Measurements from ENCODE around the gene ZNF234.
A peak's percentile ranks its signal among the peaks of the same experiment; 100 is the strongest.
"Not testable (repeated sequence)": the region's sequence is repeated elsewhere in the genome, so short reads cannot be mapped to it uniquely, and the experiment has no call there.

The ZNF234 gene

DNA sequence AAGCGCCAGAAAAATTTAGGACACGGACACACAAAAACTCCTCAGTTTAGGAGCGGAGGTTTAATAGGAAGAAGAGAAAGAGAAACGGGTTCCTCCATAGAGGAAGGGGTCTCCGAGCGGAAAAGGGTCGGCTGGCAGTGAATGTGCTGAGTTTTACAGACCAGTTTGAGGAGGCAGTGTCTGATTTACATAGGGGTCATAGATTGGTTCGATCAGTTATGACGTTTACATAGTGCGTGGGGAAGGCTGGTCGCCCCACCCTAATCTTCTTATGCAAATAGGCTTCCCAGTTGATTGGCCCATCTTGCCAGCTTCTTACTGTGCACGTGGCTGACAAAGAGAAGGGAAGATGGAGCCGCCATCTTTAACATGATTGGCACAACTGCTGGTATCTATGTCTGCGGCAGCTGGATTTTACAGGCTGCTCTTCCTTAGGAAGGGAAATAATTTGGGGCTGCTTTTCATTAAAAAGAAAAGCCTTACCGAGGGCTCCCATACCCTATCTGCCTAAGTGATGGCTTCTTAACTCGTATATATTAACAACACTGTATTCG, 29.4 kb upstream of the ZNF234 start:
- H3K27ac Mint-ChIP-seq: peak overlapping the region; percentile 49
- H3K4me1 Mint-ChIP-seq: peaks cover 29% of the 10 kb centered on the region
- peak; percentile 54 for DNase-seq
- peak overlapping the region; percentile 99 for H3K4me3 Mint-ChIP-seq
- TF ChIP-seq, protein P1, sequence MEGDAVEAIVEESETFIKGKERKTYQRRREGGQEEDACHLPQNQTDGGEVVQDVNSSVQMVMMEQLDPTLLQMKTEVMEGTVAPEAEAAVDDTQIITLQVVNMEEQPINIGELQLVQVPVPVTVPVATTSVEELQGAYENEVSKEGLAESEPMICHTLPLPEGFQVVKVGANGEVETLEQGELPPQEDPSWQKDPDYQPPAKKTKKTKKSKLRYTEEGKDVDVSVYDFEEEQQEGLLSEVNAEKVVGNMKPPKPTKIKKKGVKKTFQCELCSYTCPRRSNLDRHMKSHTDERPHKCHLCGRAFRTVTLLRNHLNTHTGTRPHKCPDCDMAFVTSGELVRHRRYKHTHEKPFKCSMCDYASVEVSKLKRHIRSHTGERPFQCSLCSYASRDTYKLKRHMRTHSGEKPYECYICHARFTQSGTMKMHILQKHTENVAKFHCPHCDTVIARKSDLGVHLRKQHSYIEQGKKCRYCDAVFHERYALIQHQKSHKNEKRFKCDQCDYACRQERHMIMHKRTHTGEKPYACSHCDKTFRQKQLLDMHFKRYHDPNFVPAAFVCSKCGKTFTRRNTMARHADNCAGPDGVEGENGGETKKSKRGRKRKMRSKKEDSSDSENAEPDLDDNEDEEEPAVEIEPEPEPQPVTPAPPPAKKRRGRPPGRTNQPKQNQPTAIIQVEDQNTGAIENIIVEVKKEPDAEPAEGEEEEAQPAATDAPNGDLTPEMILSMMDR (IDR thresholded peaks at IDR 0.05): no peak
- H3K36me3 Mint-ChIP-seq (ENCODE audit: low read depth): peaks cover 71% of the 10 kb centered on the region
- H3K9me3 Mint-ChIP-seq: peaks cover 57% of the 10 kb centered on the region
- H3K27me3 Mint-ChIP-seq (ENCODE audit: low read depth, poor library complexity): peaks cover 8% of the 10 kb centered on the region

- Mint-ChIP-seq H3K27ac (peak overlapping the region; percentile 94), H3K4me3 (peak overlapping the region; percentile 99), H3K4me1 (peaks cover 29% of the 10 kb centered on the region), H3K9me3 (peaks cover 49% of the 10 kb centered on the region), H3K27me3 (ENCODE audit: low read depth, poor library complexity) (peaks cover 8% of the 10 kb centered on the region), H3K36me3 (ENCODE audit: low read depth) (peaks cover 69% of the 10 kb centered on the region)
- TF ChIP-seq, protein P1 (IDR thresholded peaks at IDR 0.05): no peak
- no peak for DNase-seq
These were observed 28.6 kb upstream of the ZNF234 start for GRCh38 chr19:44112802-44113137.

- TF ChIP-seq, protein P1 (IDR thresholded peaks at IDR 0.05): no peak
- Mint-ChIP-seq H3K9me3 (peaks cover 44% of the 10 kb centered on the region), H3K4me1 (peaks cover 29% of the 10 kb centered on the region), H3K4me3 (peak within 1 kb of the TSS; percentile 99), H3K27me3 (ENCODE audit: low read depth, poor library complexity) (peaks cover 8% of the 10 kb centered on the region), H3K36me3 (ENCODE audit: low read depth) (peaks cover 64% of the 10 kb centered on the region), H3K27ac (peak within 1 kb of the TSS; percentile 98)
- peak; percentile 90 for DNase-seq
These were observed 28.1 kb upstream of the ZNF234 start, which contains the start of gene ZNF225 for GRCh38 chr19:44113138-44113783. ZNF225 (plus strand) TSS chr19:44113399; CDS start chr19:44115828, 2,429 bp downstream.

GRCh38 chr19:44113784-44114390, 27.5 kb upstream of the ZNF234 start:
- peak overlapping the region; percentile 99 for H3K4me3 Mint-ChIP-seq
- peaks cover 8% of the 10 kb centered on the region for H3K27me3 Mint-ChIP-seq (ENCODE audit: low read depth, poor library complexity)
- peaks cover 58% of the 10 kb centered on the region for H3K36me3 Mint-ChIP-seq (ENCODE audit: low read depth)
- peaks cover 29% of the 10 kb centered on the region for H3K4me1 Mint-ChIP-seq
- H3K27ac Mint-ChIP-seq: peak overlapping the region; percentile 98
- TF ChIP-seq, protein P1 (IDR thresholded peaks at IDR 0.05): no peak
- DNase-seq: peak; percentile 25
- H3K9me3 Mint-ChIP-seq: peaks cover 40% of the 10 kb centered on the region

DNA sequence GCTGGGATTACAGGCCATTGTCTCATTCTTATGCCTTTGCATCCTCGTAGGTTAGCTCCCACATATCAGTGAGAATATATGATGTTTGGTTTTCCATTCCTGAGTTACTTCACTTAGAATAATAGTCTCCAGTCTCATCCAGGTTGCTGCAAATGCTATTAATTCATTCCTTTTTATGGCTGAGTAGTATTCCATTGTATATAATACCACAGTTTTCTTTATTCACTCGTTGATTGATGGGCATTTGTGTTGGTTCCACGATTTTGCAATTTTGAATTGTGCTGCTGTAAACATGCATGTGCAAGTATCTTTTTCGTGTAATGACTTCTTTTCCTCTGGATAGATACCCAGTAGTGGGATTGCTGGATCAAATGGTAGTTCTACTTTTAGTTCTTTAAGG, 20.2 kb upstream of the ZNF234 start:
- H3K4me3 Mint-ChIP-seq; H3K27ac Mint-ChIP-seq; H3K27me3 Mint-ChIP-seq (ENCODE audit: low read depth, poor library complexity); DNase-seq; H3K4me1 Mint-ChIP-seq: not testable (repeated sequence)
- peaks cover 60% of the 10 kb centered on the region for H3K9me3 Mint-ChIP-seq
- peaks cover 12% of the 10 kb centered on the region for H3K36me3 Mint-ChIP-seq (ENCODE audit: low read depth)

GRCh38 chr19:44131955-44132354, 9.4 kb upstream of the ZNF234 start:
- Mint-ChIP-seq H3K27ac (no peak overlapping the region), H3K36me3 (ENCODE audit: low read depth) (no peaks in the 10 kb centered on the region), H3K4me1 (no peaks in the 10 kb centered on the region)

More at GRCh38 chr19:44131955-44132354, 9.4 kb upstream of the ZNF234 start:
- TF ChIP-seq, protein P1 (IDR thresholded peaks at IDR 0.05): no peak
- DNase-seq: no peak
- no peak overlapping the region for H3K4me3 Mint-ChIP-seq
- H3K9me3 Mint-ChIP-seq: peaks cover 15% of the 10 kb centered on the region
- H3K27me3 Mint-ChIP-seq (ENCODE audit: low read depth, poor library complexity): peaks cover 3% of the 10 kb centered on the region

All from nephron progenitor cell (in vitro differentiated cells).